H1 (cell line): Measurements from ENCODE around the gene MANSC4.

ENCODE experiments used
- EP300 ChIP-seq, 2 experiments: IDR thresholded peaks; 1 replicate in 1 of 2; 2 replicates in 1 of 2; pipeline ENCODE4 v1.6.1; 2011 to 2012; ENCODE audit warnings: low read depth in 2 of 2, low read length in 2 of 2, mild to moderate bottlenecking in 2 of 2, borderline replicate concordance in 1 of 2, inconsistent platforms in 1 of 2, moderate library complexity in 1 of 2
- POLR2A ChIP-seq, 2 experiments: IDR thresholded peaks; 1 replicate in 1 of 2; 2 replicates in 1 of 2; pipeline ENCODE4 v1.6.1; 2011; ENCODE audit warnings: low read depth in 2 of 2, low read length in 2 of 2, mild to moderate bottlenecking in 2 of 2; ENCODE audit errors: control extremely low read depth in 1 of 2
- POLR2AphosphoS5 ChIP-seq: IDR thresholded peaks from 2 replicates; pipeline ENCODE4 v1.6.1; 2011; ENCODE audit warnings: low read depth, low read length
- RXRA ChIP-seq: IDR thresholded peaks from 2 replicates; pipeline ENCODE4 v1.6.1; 2011; ENCODE audit warnings: low read depth, mild to moderate bottlenecking, low read length, moderate library complexity; ENCODE audit not compliant: insufficient read depth
- TAF1 ChIP-seq: IDR thresholded peaks from 2 replicates; pipeline ENCODE4 v1.6.1; 2011; ENCODE audit warnings: mild to moderate bottlenecking, low read depth, low read length
- TF ChIP-seq, protein P1 (sequence below), 3 experiments: IDR thresholded peaks; 1 replicate in 2 of 3; 2 replicates in 1 of 3; pipeline versions ENCODE4 v1.5.1 to v1.6.1; 2011; ENCODE audit warnings: low read length in 3 of 3, mild to moderate bottlenecking in 3 of 3, inconsistent platforms in 2 of 3, low read depth in 1 of 3, moderate library complexity in 1 of 3; ENCODE audit not compliant: insufficient read depth in 1 of 3; ENCODE audit errors: control extremely low read depth in 1 of 3
- TF ChIP-seq, protein P2 (sequence below): IDR thresholded peaks from 2 replicates; pipeline ENCODE4 v1.6.1; 2011; ENCODE audit warnings: low read depth, mild to moderate bottlenecking, low read length; ENCODE audit not compliant: insufficient read depth

DNA sequence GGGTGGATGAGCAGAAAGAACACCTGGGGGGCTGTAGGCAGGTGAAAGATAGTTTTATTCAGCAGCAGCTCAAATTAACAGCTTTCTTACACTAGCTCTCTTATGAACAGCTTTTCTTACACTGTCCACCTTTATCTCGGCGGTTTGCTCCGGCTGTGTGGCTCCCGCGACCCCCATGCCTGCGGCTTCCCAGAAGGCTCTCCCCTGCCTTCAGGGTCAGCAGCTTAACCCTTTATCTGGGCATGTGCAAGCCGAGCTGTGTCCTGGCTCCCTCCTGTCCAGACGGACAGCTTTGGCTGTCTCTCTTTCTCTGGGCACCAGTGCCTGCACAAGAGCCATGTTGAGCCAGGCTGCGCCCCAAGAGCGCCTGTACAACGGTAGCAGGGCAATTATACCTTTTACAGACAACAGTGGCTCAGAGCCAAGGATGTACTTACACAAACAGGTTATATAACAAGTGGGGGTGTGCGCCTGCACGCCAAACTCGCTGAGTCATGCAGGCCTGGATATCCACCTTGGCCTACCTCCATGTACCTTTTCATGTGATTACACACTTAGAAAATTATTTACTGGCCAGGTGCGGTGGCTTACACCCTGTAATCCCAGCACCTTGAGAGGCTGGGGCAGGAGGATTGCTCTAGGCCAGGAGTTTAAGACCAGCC, 28.5 kb downstream of the MANSC4 start:
- TF ChIP-seq EP300 (IDR thresholded peaks at IDR 0.05; ENCODE audit: borderline replicate concordance in 1 of 2, low read depth in 2 of 2, low read length in 2 of 2), result no peak
- TF ChIP-seq, protein P1, sequence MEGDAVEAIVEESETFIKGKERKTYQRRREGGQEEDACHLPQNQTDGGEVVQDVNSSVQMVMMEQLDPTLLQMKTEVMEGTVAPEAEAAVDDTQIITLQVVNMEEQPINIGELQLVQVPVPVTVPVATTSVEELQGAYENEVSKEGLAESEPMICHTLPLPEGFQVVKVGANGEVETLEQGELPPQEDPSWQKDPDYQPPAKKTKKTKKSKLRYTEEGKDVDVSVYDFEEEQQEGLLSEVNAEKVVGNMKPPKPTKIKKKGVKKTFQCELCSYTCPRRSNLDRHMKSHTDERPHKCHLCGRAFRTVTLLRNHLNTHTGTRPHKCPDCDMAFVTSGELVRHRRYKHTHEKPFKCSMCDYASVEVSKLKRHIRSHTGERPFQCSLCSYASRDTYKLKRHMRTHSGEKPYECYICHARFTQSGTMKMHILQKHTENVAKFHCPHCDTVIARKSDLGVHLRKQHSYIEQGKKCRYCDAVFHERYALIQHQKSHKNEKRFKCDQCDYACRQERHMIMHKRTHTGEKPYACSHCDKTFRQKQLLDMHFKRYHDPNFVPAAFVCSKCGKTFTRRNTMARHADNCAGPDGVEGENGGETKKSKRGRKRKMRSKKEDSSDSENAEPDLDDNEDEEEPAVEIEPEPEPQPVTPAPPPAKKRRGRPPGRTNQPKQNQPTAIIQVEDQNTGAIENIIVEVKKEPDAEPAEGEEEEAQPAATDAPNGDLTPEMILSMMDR (IDR thresholded peaks at IDR 0.05; ENCODE audit: control extremely low read depth in 1 of 3, insufficient read depth in 1 of 3, low read depth in 1 of 3, low read length in 3 of 3), result no peak
- TF ChIP-seq, protein P2, sequence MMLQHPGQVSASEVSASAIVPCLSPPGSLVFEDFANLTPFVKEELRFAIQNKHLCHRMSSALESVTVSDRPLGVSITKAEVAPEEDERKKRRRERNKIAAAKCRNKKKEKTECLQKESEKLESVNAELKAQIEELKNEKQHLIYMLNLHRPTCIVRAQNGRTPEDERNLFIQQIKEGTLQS, result no peak
- TF ChIP-seq POLR2AphosphoS5, result no peak
- no peak for TF ChIP-seq RXRA
- TF ChIP-seq TAF1, result no peak
- no peak for TF ChIP-seq POLR2A (IDR thresholded peaks at IDR 0.05; ENCODE audit: control extremely low read depth in 1 of 2, low read depth in 2 of 2, low read length in 2 of 2)
